NT2/D1 (cell line): ENCODE measurements around the gene CRADD.

Experiments used
- YY1 ChIP-seq: IDR thresholded peaks from 2 replicates; pipeline ENCODE4 v1.6.1; 2011; ENCODE audit not compliant: insufficient read length, insufficient read depth
- ZNF274 ChIP-seq: IDR thresholded peaks from 2 replicates; pipeline ENCODE4 v1.6.1; 2011; ENCODE audit warnings: mild to moderate bottlenecking, low read depth, low read length

DNA sequence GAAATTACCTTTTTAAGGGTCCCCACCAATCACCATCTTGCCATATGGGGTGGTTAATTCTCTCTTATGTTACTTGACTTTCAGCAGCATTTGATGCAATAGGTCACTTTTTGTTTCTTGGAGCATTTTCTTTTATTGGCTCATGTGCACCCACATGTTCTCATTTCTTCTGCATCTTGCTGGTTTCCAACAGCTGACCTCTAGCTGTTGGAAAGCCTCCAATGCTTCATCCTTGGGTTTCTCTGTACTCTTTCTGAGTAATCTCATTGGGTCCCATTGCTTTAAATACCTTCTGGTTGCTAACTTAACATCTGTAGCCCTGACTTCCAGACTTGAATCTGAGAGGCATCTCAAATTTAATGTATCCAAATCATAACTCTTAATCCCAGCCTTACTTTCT is 116.8 kb downstream of the CRADD start:
- no peak for TF ChIP-seq YY1
- TF ChIP-seq ZNF274 = no peak
